Measurements from ENCODE around the gene TP53INP2. TPM values are rescaled to one million over a fixed set of nuclear protein-coding genes. Genes with fewer than 3 reads are reported as not detected.

Gene TP53INP2
- total and polyA plus RNA-seq, 2 donors (not counting 1 experiment from before 2014, with no cell fraction given): 7.7 to 14.7 TPM

- Histone ChIP-seq H4K20me1 (ENCODE audit: control insufficient read depth, insufficient read depth, low read length, poor library complexity, severe bottlenecking) (no peaks in the 10 kb centered on the region), H3K9ac (ENCODE audit: low read length) (no peak overlapping the region), H3K4me3 (ENCODE audit: control extremely low read depth in 1 of 5, extremely low read depth in 1 of 5, insufficient read depth in 1 of 5, low read depth in 2 of 5, low read length in 4 of 5) (no peak overlapping the region), H3K4me2 (replicated peaks; ENCODE audit: low read depth, low read length, poor library complexity, severe bottlenecking) (no peak overlapping the region), H3K79me2 (ENCODE audit: control insufficient read depth, insufficient read depth, low read length) (no peaks in the 10 kb centered on the region), H3K4me1 (ENCODE audit: control insufficient read depth in 2 of 2, insufficient read depth in 2 of 2, low read length in 2 of 2) (no peaks in the 10 kb centered on the region), H2AFZ (ENCODE audit: insufficient read depth, low read depth, low read length, poor library complexity, severe bottlenecking) (no peak overlapping the region), H3K36me3 (replicated peaks in 1 of 2; ENCODE audit: control extremely low read depth in 1 of 2, control insufficient read depth in 1 of 2, extremely low read depth in 1 of 2, insufficient read depth in 2 of 2, low read length in 1 of 2) (peaks cover 3 to 16% of the 10 kb centered on the region in 2 experiments), H3K27me3 (replicated peaks in 1 of 4; ENCODE audit: control extremely low read depth in 1 of 4, control insufficient read depth in 3 of 4, insufficient read depth in 4 of 4, low read length in 3 of 4) (no peaks in the 10 kb centered on the region), H3K9me3 (ENCODE audit: control extremely low read depth in 1 of 3, control insufficient read depth in 2 of 3, insufficient read depth in 1 of 3, low read length in 2 of 3) (no peaks in the 10 kb centered on the region), H3K27ac (ENCODE audit: low read length in 2 of 2) (no peak overlapping the region)
- H3K27me3 Mint-ChIP-seq: no peaks in the 10 kb centered on the region
- H3K27ac Mint-ChIP-seq: no peak overlapping the region
- ATAC-seq (ENCODE audit: low read depth): no peak
- POLR2A ChIA-PET: no interaction called here
- H3K9me3 Mint-ChIP-seq (ENCODE audit: insufficient read depth): no peaks in the 10 kb centered on the region
- TF ChIP-seq, protein P1, sequence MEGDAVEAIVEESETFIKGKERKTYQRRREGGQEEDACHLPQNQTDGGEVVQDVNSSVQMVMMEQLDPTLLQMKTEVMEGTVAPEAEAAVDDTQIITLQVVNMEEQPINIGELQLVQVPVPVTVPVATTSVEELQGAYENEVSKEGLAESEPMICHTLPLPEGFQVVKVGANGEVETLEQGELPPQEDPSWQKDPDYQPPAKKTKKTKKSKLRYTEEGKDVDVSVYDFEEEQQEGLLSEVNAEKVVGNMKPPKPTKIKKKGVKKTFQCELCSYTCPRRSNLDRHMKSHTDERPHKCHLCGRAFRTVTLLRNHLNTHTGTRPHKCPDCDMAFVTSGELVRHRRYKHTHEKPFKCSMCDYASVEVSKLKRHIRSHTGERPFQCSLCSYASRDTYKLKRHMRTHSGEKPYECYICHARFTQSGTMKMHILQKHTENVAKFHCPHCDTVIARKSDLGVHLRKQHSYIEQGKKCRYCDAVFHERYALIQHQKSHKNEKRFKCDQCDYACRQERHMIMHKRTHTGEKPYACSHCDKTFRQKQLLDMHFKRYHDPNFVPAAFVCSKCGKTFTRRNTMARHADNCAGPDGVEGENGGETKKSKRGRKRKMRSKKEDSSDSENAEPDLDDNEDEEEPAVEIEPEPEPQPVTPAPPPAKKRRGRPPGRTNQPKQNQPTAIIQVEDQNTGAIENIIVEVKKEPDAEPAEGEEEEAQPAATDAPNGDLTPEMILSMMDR (IDR thresholded peaks at IDR 0.05): no peak
- TF ChIP-seq EZH2 (IDR thresholded peaks at IDR 0.05; ENCODE audit: borderline replicate concordance, insufficient read depth, low read depth, low read length, poor library complexity, severe bottlenecking): no peak
- CTCF ChIA-PET: interaction anchor here (0.9 to 1.2 kb wide), 3 partner anchors 18 to 419 kb away, joined by 3 read pairs; no protein-coding TSS in a partner anchor
- no peak for DNase-seq
- intact Hi-C loops (cut with micrococcal nuclease): no loop called here
- no CpG with 5 or more reads among the region's 1 CpG for WGBS (ENCODE audit: insufficient coverage)
- H3K4me3 Mint-ChIP-seq: no peak overlapping the region
- no peaks in the 10 kb centered on the region for H3K4me1 Mint-ChIP-seq
Measured at GRCh38 chr20:34732523-34732922, 28.4 kb downstream of the TP53INP2 start.

GRCh38 chr20:34736106-34736735 lies 32.1 kb downstream of the TP53INP2 start:
- no peak overlapping the region for H3K4me3 ChIP-seq (ENCODE audit: control extremely low read depth in 1 of 5, extremely low read depth in 1 of 5, insufficient read depth in 1 of 5, low read depth in 2 of 5, low read length in 4 of 5)
- Mint-ChIP-seq H3K27ac (no peak overlapping the region), H3K4me3 (no peak overlapping the region), H3K27me3 (no peaks in the 10 kb centered on the region), H3K9me3 (ENCODE audit: insufficient read depth) (no peaks in the 10 kb centered on the region), H3K4me1 (no peaks in the 10 kb centered on the region)
- ChIA-PET POLR2A (no interaction called here), CTCF (no interaction called here)
- intact Hi-C loops (cut with micrococcal nuclease): no loop called here
- no peak overlapping the region for H3K27ac ChIP-seq (ENCODE audit: low read length in 2 of 2)
- H4K20me1 ChIP-seq (ENCODE audit: control insufficient read depth, insufficient read depth, low read length, poor library complexity, severe bottlenecking): no peaks in the 10 kb centered on the region
- 86% methylated on average over 4 of the region's 6 CpGs for WGBS (ENCODE audit: insufficient coverage)
- DNase-seq: no peak
- ATAC-seq (ENCODE audit: low read depth): no peak
- no peaks in the 10 kb centered on the region for H3K27me3 ChIP-seq (replicated peaks in 1 of 4; ENCODE audit: control extremely low read depth in 1 of 4, control insufficient read depth in 3 of 4, insufficient read depth in 4 of 4, low read length in 3 of 4)
- H3K4me2 ChIP-seq (replicated peaks; ENCODE audit: low read depth, low read length, poor library complexity, severe bottlenecking): no peak overlapping the region
- TF ChIP-seq EZH2 (IDR thresholded peaks at IDR 0.05; ENCODE audit: borderline replicate concordance, insufficient read depth, low read depth, low read length, poor library complexity, severe bottlenecking): no peak
- TF ChIP-seq, protein P1 (IDR thresholded peaks at IDR 0.05): no peak
- H3K79me2 ChIP-seq (ENCODE audit: control insufficient read depth, insufficient read depth, low read length): no peaks in the 10 kb centered on the region
- no peaks in the 10 kb centered on the region for H3K9me3 ChIP-seq (ENCODE audit: control extremely low read depth in 1 of 3, control insufficient read depth in 2 of 3, insufficient read depth in 1 of 3, low read length in 2 of 3)
- H2AFZ ChIP-seq (ENCODE audit: insufficient read depth, low read depth, low read length, poor library complexity, severe bottlenecking): no peak overlapping the region
- H3K9ac ChIP-seq (ENCODE audit: low read length): no peak overlapping the region
- no peaks in the 10 kb centered on the region for H3K4me1 ChIP-seq (ENCODE audit: control insufficient read depth in 2 of 2, insufficient read depth in 2 of 2, low read length in 2 of 2)
- peaks cover 3 to 27% of the 10 kb centered on the region in 2 experiments for H3K36me3 ChIP-seq (replicated peaks in 1 of 2; ENCODE audit: control extremely low read depth in 1 of 2, control insufficient read depth in 1 of 2, extremely low read depth in 1 of 2, insufficient read depth in 2 of 2, low read length in 1 of 2)
